Suprapubic skin (tissue), 4 donors: ENCODE data around the gene ANKEF1.

Source experiments
- EP300 ChIP-seq: sonication (generic); formaldehyde crosslinking; IDR thresholded peaks from one replicate; pipeline ENCODE4 v1.6.1; 2017; ENCODE audit warnings: antibody characterized with exemption
- POLR2A ChIP-seq, 2 donors: fragments of 450-650 bp; IDR thresholded peaks; one replicate each; pipeline ENCODE4 v1.6.1; 2017; ENCODE audit warnings: antibody characterized with exemption in 2 of 2, mild to moderate bottlenecking in 2 of 2, moderate library complexity in 2 of 2
- POLR2AphosphoS5 ChIP-seq, 3 donors: sonication (generic); formaldehyde crosslinking; IDR thresholded peaks; one replicate each; pipeline ENCODE4 v1.6.1; 2017; ENCODE audit warnings: antibody characterized with exemption in 3 of 3
- TF ChIP-seq, protein P1 (sequence below), 2 donors: fragments of 200-600 bp in 1 of 2; fragments of 450-650 bp in 1 of 2; sonication (generic) in 1 of 2; IDR thresholded peaks; one replicate each; pipeline ENCODE4 v1.5.1; 2016 to 2019; ENCODE audit warnings: antibody characterized with exemption in 2 of 2, mild to moderate bottlenecking in 1 of 2, moderate library complexity in 1 of 2

DNA sequence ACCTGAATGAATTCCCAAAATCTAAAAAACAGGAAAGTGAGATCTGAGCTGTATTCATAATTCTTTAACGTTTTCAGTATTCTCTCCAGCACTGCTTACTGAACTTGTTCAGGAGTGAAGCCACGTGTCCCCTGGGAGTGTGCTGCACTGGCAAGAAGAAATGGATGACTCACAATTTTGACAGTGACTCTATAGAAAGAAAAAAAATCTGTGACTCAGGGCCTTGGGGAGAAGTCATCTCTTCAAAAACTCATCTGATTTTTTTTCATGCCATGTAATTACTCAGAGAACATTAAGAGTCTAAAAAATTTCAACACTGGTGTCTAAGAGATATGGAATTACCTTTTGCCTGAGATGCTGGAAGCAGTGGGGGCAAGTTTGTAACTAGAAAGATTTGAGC is 39.7 kb downstream of the ANKEF1 start:
- no peak for TF ChIP-seq POLR2A (IDR thresholded peaks at IDR 0.05)
- TF ChIP-seq, protein P1, sequence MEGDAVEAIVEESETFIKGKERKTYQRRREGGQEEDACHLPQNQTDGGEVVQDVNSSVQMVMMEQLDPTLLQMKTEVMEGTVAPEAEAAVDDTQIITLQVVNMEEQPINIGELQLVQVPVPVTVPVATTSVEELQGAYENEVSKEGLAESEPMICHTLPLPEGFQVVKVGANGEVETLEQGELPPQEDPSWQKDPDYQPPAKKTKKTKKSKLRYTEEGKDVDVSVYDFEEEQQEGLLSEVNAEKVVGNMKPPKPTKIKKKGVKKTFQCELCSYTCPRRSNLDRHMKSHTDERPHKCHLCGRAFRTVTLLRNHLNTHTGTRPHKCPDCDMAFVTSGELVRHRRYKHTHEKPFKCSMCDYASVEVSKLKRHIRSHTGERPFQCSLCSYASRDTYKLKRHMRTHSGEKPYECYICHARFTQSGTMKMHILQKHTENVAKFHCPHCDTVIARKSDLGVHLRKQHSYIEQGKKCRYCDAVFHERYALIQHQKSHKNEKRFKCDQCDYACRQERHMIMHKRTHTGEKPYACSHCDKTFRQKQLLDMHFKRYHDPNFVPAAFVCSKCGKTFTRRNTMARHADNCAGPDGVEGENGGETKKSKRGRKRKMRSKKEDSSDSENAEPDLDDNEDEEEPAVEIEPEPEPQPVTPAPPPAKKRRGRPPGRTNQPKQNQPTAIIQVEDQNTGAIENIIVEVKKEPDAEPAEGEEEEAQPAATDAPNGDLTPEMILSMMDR (IDR thresholded peaks at IDR 0.05) = no peak
- no peak for TF ChIP-seq EP300
- TF ChIP-seq POLR2AphosphoS5 (IDR thresholded peaks at IDR 0.05) = no peak
